Astrocyte of the cerebellum (primary cell): ENCODE measurements around the gene GRN.

ENCODE experiments used
- DNase-seq: peaks from one replicate; pipeline ENCODE4 v3.0.0-alpha.2; 2011; ENCODE audit warnings: low read depth
- H3K4me3 ChIP-seq: 2 replicates; pipeline ENCODE4 v1.5.1; 2011; ENCODE audit warnings: mild to moderate bottlenecking, low read depth, low read length, moderate library complexity
- CTCF ChIP-seq: IDR thresholded peaks from 2 replicates; pipeline ENCODE4 v1.5.1; 2012; ENCODE audit warnings: low read length, low read depth, moderate library complexity, mild to moderate bottlenecking; ENCODE audit errors: missing control alignments
- in situ Hi-C: cut with HindIII; loops from 2 replicates; pipeline ENCODE4 v1.10.0; 2017; ENCODE audit warnings: low sequenced_read_pairs

Gene GRN

GRCh38 chr17:44374306-44375195 is 29.4 kb downstream of the GRN start:
- no peak overlapping the region for H3K4me3 ChIP-seq
- no peak for DNase-seq
- TF ChIP-seq CTCF, result no peak
- in situ Hi-C loops, result loop anchor here (25.0 kb wide), 1 partner anchor 263 kb away; no protein-coding TSS in a partner anchor

- TF ChIP-seq CTCF, result no peak
- DNase-seq, result no peak
- in situ Hi-C loops, result no loop called here
- no peak overlapping the region for H3K4me3 ChIP-seq
Observed at GRCh38 chr17:44375196-44376017, 30.3 kb downstream of the GRN start.

- in situ Hi-C loops, result no loop called here
- peak; percentile 48 for TF ChIP-seq CTCF
- no peak for DNase-seq
- no peak overlapping the region for H3K4me3 ChIP-seq
Observed at GRCh38 chr17:44376124-44376523, 31.0 kb downstream of the GRN start.

GRCh38 chr17:44376779-44377178 is 31.7 kb downstream of the GRN start:
- TF ChIP-seq CTCF, result no peak
- in situ Hi-C loops, result no loop called here
- DNase-seq, result no peak
- no peak overlapping the region for H3K4me3 ChIP-seq

GRCh38 chr17:44378171-44378705 is 33.1 kb downstream of the GRN start:
- DNase-seq, result no peak
- no peak for TF ChIP-seq CTCF
- in situ Hi-C loops, result no loop called here
- H3K4me3 ChIP-seq, result no peak overlapping the region

GRCh38 chr17:44379887-44380286 is 34.8 kb downstream of the GRN start:
- in situ Hi-C loops, result no loop called here
- TF ChIP-seq CTCF, result no peak

More at GRCh38 chr17:44379887-44380286, 34.8 kb downstream of the GRN start:
- DNase-seq, result no peak
- H3K4me3 ChIP-seq, result no peak overlapping the region
